ENCODE results near the gene WDR81. TPM values are rescaled to one million over a fixed set of nuclear protein-coding genes. Genes with fewer than 3 reads are reported as not detected.

WDR81 gene
- total RNA-seq, 2 experiments from 2014 or later, result 19.1 to 24.4 TPM

GRCh38 chr17:1758807-1759206 lies 34.3 kb downstream of the WDR81 start:
- H3K9me3 ChIP-seq (ENCODE audit: low read length), result no peaks in the 10 kb centered on the region
- no peaks in the 10 kb centered on the region for H4K20me1 ChIP-seq (ENCODE audit: insufficient read depth, low read length)
- no peak overlapping the region for H3K27ac ChIP-seq (ENCODE audit: low read depth, low read length, poor library complexity, severe bottlenecking)
- H3K4me3 ChIP-seq (ENCODE audit: low read depth, low read length, poor library complexity, severe bottlenecking), result no peak overlapping the region
- no TSS peak for BruUV-seq (replicated peaks)
- no peaks in the 10 kb centered on the region for H3K9me2 ChIP-seq (ENCODE audit: insufficient read depth, low read length)
- POLR2A ChIA-PET, result no interaction called here
- no peak overlapping the region for H2AFZ ChIP-seq (ENCODE audit: low read length)
- H3K36me3 ChIP-seq (ENCODE audit: insufficient read depth, low read length), result no peaks in the 10 kb centered on the region
- no peak for DNase-seq (ENCODE audit: low spot score)
- H3K79me2 ChIP-seq (ENCODE audit: insufficient read depth, low read depth, low read length), result no peaks in the 10 kb centered on the region
- intact Hi-C loops (cut with micrococcal nuclease; ENCODE audit: unreplicated experiment), result no loop called here
- CTCF ChIA-PET (ENCODE audit: unreplicated experiment), result no interaction called here
- H3K4me1 ChIP-seq (ENCODE audit: insufficient read depth, low read length, poor library complexity, severe bottlenecking), result no peaks in the 10 kb centered on the region
- no peak overlapping the region for H3K4me2 ChIP-seq (ENCODE audit: low read length)
- no peak for TF ChIP-seq EZH2phosphoT487 (IDR thresholded peaks at IDR 0.05; ENCODE audit: borderline replicate concordance, low read depth, low read length)
- TF ChIP-seq CTCF (conservative IDR thresholded peaks at IDR 0.05; ENCODE audit: low read length), result no peak

GRCh38 chr17:1759529-1759928 lies 35.0 kb downstream of the WDR81 start:
- Histone ChIP-seq H4K20me1 (ENCODE audit: insufficient read depth, low read length) (no peaks in the 10 kb centered on the region), H3K79me2 (ENCODE audit: insufficient read depth, low read depth, low read length) (no peaks in the 10 kb centered on the region), H3K9me2 (ENCODE audit: insufficient read depth, low read length) (no peaks in the 10 kb centered on the region), H3K27ac (ENCODE audit: low read depth, low read length, poor library complexity, severe bottlenecking) (no peak overlapping the region), H3K4me3 (ENCODE audit: low read depth, low read length, poor library complexity, severe bottlenecking) (no peak overlapping the region), H3K9me3 (ENCODE audit: low read length) (no peaks in the 10 kb centered on the region), H2AFZ (ENCODE audit: low read length) (no peak overlapping the region), H3K4me2 (ENCODE audit: low read length) (no peak overlapping the region), H3K4me1 (ENCODE audit: insufficient read depth, low read length, poor library complexity, severe bottlenecking) (no peaks in the 10 kb centered on the region), H3K36me3 (ENCODE audit: insufficient read depth, low read length) (no peaks in the 10 kb centered on the region)
- DNase-seq (ENCODE audit: low spot score), result no peak
- POLR2A ChIA-PET, result interaction anchor here (0.6 kb wide), 1 partner anchor 63 kb away, joined by 3 read pairs; no protein-coding TSS in a partner anchor
- no peak for TF ChIP-seq EZH2phosphoT487 (IDR thresholded peaks at IDR 0.05; ENCODE audit: borderline replicate concordance, low read depth, low read length)
- TF ChIP-seq CTCF (conservative IDR thresholded peaks at IDR 0.05; ENCODE audit: low read length), result no peak
- intact Hi-C loops (cut with micrococcal nuclease; ENCODE audit: unreplicated experiment), result no loop called here
- BruUV-seq (replicated peaks), result no TSS peak
- CTCF ChIA-PET (ENCODE audit: unreplicated experiment), result no interaction called here

GRCh38 chr17:1762233-1762900 lies 37.9 kb downstream of the WDR81 start:
- H3K27ac ChIP-seq (ENCODE audit: low read depth, low read length, poor library complexity, severe bottlenecking), result no peak overlapping the region
- H2AFZ ChIP-seq (ENCODE audit: low read length), result no peak overlapping the region
- no TSS peak for BruUV-seq (replicated peaks)
- no peaks in the 10 kb centered on the region for H3K4me1 ChIP-seq (ENCODE audit: insufficient read depth, low read length, poor library complexity, severe bottlenecking)
- CTCF ChIA-PET (ENCODE audit: unreplicated experiment), result no interaction called here
- no peaks in the 10 kb centered on the region for H3K79me2 ChIP-seq (ENCODE audit: insufficient read depth, low read depth, low read length)
- TF ChIP-seq EZH2phosphoT487 (IDR thresholded peaks at IDR 0.05; ENCODE audit: borderline replicate concordance, low read depth, low read length), result no peak
- no peak for TF ChIP-seq CTCF (conservative IDR thresholded peaks at IDR 0.05; ENCODE audit: low read length)
- no peak overlapping the region for H3K4me3 ChIP-seq (ENCODE audit: low read depth, low read length, poor library complexity, severe bottlenecking)
- H3K36me3 ChIP-seq (ENCODE audit: insufficient read depth, low read length), result no peaks in the 10 kb centered on the region
- intact Hi-C loops (cut with micrococcal nuclease; ENCODE audit: unreplicated experiment), result no loop called here
- no peak overlapping the region for H3K4me2 ChIP-seq (ENCODE audit: low read length)
- no peaks in the 10 kb centered on the region for H3K9me2 ChIP-seq (ENCODE audit: insufficient read depth, low read length)
- POLR2A ChIA-PET, result interaction anchor here (0.5 to 0.6 kb wide), 2 partner anchors 38 to 40 kb away, joined by 3 to 4 read pairs; no protein-coding TSS in a partner anchor
- no peak for DNase-seq (ENCODE audit: low spot score)
- no peaks in the 10 kb centered on the region for H4K20me1 ChIP-seq (ENCODE audit: insufficient read depth, low read length)
- H3K9me3 ChIP-seq (ENCODE audit: low read length), result no peaks in the 10 kb centered on the region

All from OCI-LY7 (cell line).